Measurements from ENCODE around the gene MACIR. TPM values are rescaled to one million over a fixed set of nuclear protein-coding genes. Genes with fewer than 3 reads are reported as not detected.
"Not testable (repeated sequence)": the region's sequence is repeated elsewhere in the genome, so short reads cannot be mapped to it uniquely, and the experiment has no call there.

MACIR gene
- 41.8 TPM for total RNA-seq
- long read RNA-seq, transcript C5orf30-201 (3 exons, 3,049 nt), result major isoform, 76 of 115 reads
- long read RNA-seq, transcript C5orf30-203 (3 exons, 1,573 nt), result minor isoform, 5 of 115 reads
- long read RNA-seq, partial matches to known transcripts, result 1 of 115 reads
- long read RNA-seq, other reads (novel, unspliced or antisense), result 30 of 115 reads

GRCh38 chr5:103258368-103258956 is at the start of gene MACIR:
Gene MACIR, plus strand, starts transcription at chr5:103258763. Its CDS starts 17,157 bp downstream, at chr5:103275920.
- DNase-seq (ENCODE audit: low spot score), result peak; percentile 98

DNA sequence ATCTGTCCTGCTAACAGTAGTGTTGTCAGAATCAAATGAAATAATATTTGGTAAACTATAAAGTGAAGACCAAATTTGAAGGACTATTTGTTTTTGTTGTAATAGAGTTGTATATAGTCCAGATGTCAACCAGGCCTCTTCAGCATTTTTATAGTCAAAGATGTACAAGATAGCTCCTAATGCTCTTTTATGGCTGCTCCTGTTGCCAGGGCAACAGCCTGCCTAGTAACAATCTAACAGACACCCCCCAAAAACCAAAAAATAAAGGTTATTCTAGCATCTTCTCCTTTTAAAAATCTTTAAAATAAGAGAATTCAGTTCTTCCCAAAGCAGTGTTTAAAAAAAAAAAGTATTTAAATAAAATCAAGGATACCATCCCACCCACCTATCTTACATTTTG is 49.5 kb upstream of the MACIR start:
- no peak for DNase-seq (ENCODE audit: low spot score)

DNA sequence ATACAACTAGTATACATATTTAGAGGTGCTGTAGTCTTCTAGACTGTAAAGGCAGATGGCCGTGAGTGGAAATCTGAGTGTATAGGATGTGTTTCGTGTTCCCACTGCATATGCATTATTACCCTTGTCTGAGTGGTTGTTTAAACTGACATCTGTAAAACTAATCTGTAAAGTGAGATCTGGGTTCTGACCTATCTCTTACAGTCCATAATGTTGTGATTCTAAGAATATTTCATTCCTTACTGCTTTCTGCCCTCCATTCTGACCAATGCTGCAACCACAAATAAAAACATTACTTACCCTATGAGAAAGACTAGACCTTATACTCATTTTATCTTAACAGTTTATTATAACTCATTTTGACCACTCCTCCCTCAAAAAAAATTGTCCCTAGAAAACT is 47.6 kb upstream of the MACIR start:
- no peak for DNase-seq (ENCODE audit: low spot score)

GRCh38 chr5:103211576-103212561 is 46.7 kb upstream of the MACIR start:
- no peak for DNase-seq (ENCODE audit: low spot score)

DNA sequence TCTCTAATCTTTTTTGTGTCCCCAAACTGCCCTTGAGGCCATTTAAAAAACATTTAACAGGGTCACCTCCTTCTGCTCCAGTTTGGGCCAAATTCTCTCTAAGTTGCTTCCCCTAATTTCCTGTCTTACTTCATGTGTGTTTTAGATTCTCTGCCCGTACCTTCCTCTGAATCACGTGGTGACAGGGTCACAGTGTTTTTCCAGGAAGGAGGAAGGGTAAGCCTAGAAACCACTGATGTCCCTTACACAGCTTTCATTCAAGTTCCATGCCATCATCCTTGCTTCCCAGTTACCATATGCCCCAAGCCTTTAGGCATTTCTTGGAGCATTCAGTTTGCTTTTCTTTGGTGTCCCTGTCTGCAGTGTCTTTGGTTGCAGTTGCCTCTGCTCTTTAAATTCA is 42.4 kb upstream of the MACIR start:
- no peak for DNase-seq (ENCODE audit: low spot score)

DNA sequence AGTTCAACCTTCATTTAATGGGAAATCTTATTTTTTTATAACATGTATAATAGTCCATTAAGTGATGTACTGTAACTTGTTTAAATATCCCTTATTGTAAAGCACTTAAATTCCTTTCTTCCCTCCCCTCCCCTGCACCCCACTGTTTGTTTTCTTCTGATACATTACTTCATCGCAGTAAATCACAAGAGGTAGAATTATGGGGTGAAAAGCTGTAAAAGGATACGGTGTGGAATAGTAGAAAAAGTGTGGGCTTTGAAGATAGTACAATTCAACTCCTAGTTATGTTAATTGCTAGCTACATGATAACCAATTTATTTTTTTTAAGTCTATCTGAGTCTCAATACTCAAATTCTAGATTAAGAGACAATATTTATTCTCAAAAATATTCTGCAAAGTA is 41.9 kb upstream of the MACIR start:
- DNase-seq (ENCODE audit: low spot score), result no peak

GRCh38 chr5:103217101-103217500 is 41.5 kb upstream of the MACIR start:
- no peak for DNase-seq (ENCODE audit: low spot score)

DNA sequence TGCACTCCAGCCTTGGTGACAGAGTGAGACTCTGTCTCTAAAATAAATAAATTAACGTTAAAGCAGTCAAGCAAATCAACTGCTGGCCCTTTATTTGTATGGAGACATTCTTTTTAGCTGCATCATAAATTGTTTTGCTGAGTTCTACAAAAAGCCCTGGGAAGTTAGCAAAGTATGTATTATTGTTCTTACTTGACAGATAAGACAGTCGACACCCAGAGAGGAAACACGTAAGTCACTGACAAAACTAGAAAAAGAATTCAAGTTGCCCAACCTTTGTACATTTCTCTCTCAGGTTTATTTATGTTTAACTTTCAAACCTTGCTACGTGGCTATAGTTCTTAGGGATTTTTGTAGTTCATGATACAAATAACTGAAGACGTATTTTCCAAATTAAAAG is 40.4 kb upstream of the MACIR start:
- DNase-seq (ENCODE audit: low spot score), result no peak

GRCh38 chr5:103219074-103219473 is 39.5 kb upstream of the MACIR start:
- not testable (repeated sequence) for DNase-seq (ENCODE audit: low spot score)

- DNase-seq (ENCODE audit: low spot score), result no peak
These were observed 35.3 kb upstream of the MACIR start for GRCh38 chr5:103223031-103223955.

DNA sequence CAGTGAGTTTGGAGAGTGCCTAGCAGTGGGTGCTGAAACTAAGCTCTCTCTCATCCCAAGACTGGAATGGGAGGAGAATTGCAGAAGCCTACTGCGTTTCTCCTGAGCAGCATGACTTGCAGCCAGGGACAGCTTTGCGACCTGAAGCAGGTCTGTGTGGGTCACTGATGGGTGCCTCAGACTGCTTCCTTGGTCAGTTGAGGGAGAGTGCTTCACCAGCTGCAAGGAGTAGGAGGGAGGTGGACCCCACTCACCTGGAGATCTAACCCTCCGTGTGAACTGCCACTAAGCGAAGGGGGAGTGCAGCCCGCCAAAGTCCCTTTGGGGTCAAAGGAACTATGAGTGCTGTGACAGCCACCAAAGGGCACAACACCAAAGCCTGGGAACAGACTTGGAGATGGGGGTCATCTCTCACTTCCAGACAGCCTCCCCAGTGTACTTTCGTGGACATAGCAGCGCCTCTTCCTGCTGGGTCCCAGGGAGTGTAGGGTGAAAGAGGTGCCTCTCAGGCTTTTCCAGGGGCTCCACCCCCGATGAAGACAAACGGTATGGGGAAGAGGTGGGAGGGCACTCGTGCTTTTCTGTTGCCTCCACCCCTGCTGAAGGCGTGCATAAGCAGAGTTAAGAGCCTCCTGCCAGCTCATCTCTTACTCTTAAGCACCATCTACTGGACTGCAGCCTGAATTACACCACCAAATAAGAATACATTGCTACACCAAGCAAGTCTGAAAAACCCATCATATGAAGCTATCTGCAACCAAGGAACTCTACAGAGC is 34.3 kb upstream of the MACIR start:
- no peak for DNase-seq (ENCODE audit: low spot score)

GRCh38 chr5:103224894-103225246 is 33.7 kb upstream of the MACIR start:
- DNase-seq (ENCODE audit: low spot score), result no peak

- DNase-seq (ENCODE audit: low spot score), result no peak
These were observed 30.5 kb upstream of the MACIR start for GRCh38 chr5:103228061-103228460.

DNA sequence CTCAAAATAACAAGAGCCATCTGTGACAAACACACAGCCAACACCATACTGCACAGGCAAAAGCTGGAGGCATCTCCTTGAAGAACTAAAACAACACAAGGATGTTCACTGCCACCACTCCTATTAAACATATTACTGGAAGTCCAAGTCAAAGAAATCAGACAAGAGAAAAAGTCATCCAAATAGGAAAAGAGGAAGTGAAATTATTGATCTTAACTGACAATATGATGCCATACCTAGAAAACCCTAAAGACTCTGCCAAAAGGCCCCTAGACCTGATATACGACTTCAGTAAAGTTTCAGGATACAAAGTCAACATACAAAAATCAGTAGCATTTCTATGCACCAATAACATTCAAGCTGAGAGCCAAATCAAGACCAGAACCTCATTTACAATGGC is 30.0 kb upstream of the MACIR start:
- no peak for DNase-seq (ENCODE audit: low spot score)

GRCh38 chr5:103232393-103232999 is 26.1 kb upstream of the MACIR start:
- DNase-seq (ENCODE audit: low spot score), result no peak

- DNase-seq (ENCODE audit: low spot score), result no peak
These were observed 24.2 kb upstream of the MACIR start for GRCh38 chr5:103234239-103234975.

DNA sequence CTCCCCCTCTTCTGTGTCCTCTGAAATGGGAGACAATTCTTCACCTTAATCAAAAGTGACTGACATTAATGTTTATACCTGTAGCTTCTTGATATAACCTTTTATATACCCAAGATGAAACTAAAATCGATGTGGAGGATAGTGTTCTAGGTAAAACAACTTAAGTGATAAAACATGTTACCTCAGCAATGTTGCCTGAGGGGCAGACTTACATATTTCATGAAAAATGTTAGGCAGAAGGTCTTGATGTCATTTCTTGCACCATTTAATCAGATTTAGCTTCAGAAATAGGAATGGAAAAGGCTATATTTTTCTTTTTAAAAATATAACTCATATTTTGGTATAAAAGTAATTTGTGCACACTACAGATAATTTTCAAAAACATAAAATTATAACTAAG is 22.7 kb upstream of the MACIR start:
- DNase-seq (ENCODE audit: low spot score), result no peak

GRCh38 chr5:103237778-103238177 is 20.8 kb upstream of the MACIR start:
- DNase-seq (ENCODE audit: low spot score), result no peak

GRCh38 chr5:103243665-103244064 is 14.9 kb upstream of the MACIR start:
- DNase-seq (ENCODE audit: low spot score), result no peak

Data from mesenteric fat pad (tissue), 1 donor.